ENCODE results near the gene EIF2S2.

- TF ChIP-seq CTCF (conservative IDR thresholded peaks at IDR 0.05; ENCODE audit: low read depth in 2 of 2) (no peak), ETS1 (IDR thresholded peaks at IDR 0.05) (no peak), REST (IDR thresholded peaks at IDR 0.05; ENCODE audit: unreplicated experiment) (no peak), POLR2AphosphoS5 (IDR thresholded peaks at IDR 0.05; ENCODE audit: low read depth) (no peak), EZH2 (IDR thresholded peaks at IDR 0.05; ENCODE audit: low read depth, unreplicated experiment) (no peak), CREB1 (CRISPR knock-in tag; IDR thresholded peaks at IDR 0.05; ENCODE audit: low read depth) (no peak), EZH2phosphoT487 (IDR thresholded peaks at IDR 0.05; ENCODE audit: unreplicated experiment) (no peak), JUNB (IDR thresholded peaks at IDR 0.05; ENCODE audit: unreplicated experiment) (no peak), ZNF114 (CRISPR knock-in tag; IDR thresholded peaks at IDR 0.05) (no peak), NANOG (IDR thresholded peaks at IDR 0.05; ENCODE audit: borderline replicate concordance) (no peak), ZNF331 (CRISPR knock-in tag; IDR thresholded peaks at IDR 0.05; ENCODE audit: low read depth) (no peak), STAT1 (IDR thresholded peaks at IDR 0.05; ENCODE audit: unreplicated experiment) (no peak), ZNF462 (CRISPR knock-in tag; IDR thresholded peaks at IDR 0.05) (no peak)
Measured at GRCh38 chr20:34066476-34067090, 45.5 kb downstream of the EIF2S2 start.
